HL-60 (cell line): Measurements from ENCODE around the gene NR0B2.

Experiments used
- CTCF ChIP-seq: IDR thresholded peaks from one replicate; pipeline ENCODE4 v1.5.1; 2011; ENCODE audit warnings: low read length, control low read depth, inconsistent platforms; ENCODE audit not compliant: insufficient read depth
- TF ChIP-seq, protein P1 (sequence below): IDR thresholded peaks from 2 replicates; pipeline ENCODE4 v1.6.1; 2012; ENCODE audit warnings: low read depth; ENCODE audit not compliant: insufficient replicate concordance

DNA sequence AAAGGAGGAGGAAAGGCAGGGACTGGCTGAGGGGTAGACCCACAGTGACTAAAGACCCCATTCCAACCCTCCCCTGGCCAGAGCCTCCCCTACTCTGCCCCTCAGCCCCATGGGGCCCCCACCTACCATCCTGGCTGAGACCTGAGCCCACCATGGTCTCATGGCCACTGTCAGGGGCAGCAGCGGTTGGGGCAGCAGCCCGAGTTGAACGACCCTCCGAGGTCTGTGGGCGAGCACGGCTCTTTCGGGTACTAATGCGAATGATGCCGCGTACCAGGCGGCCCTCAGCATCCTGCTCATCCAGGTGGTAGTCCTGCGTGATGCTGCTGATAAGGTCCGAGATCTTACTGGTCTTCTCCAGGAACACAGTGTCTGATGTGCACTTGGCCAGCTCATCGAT lies 37.4 kb upstream of the NR0B2 start:
- no peak for TF ChIP-seq CTCF
- TF ChIP-seq, protein P1, sequence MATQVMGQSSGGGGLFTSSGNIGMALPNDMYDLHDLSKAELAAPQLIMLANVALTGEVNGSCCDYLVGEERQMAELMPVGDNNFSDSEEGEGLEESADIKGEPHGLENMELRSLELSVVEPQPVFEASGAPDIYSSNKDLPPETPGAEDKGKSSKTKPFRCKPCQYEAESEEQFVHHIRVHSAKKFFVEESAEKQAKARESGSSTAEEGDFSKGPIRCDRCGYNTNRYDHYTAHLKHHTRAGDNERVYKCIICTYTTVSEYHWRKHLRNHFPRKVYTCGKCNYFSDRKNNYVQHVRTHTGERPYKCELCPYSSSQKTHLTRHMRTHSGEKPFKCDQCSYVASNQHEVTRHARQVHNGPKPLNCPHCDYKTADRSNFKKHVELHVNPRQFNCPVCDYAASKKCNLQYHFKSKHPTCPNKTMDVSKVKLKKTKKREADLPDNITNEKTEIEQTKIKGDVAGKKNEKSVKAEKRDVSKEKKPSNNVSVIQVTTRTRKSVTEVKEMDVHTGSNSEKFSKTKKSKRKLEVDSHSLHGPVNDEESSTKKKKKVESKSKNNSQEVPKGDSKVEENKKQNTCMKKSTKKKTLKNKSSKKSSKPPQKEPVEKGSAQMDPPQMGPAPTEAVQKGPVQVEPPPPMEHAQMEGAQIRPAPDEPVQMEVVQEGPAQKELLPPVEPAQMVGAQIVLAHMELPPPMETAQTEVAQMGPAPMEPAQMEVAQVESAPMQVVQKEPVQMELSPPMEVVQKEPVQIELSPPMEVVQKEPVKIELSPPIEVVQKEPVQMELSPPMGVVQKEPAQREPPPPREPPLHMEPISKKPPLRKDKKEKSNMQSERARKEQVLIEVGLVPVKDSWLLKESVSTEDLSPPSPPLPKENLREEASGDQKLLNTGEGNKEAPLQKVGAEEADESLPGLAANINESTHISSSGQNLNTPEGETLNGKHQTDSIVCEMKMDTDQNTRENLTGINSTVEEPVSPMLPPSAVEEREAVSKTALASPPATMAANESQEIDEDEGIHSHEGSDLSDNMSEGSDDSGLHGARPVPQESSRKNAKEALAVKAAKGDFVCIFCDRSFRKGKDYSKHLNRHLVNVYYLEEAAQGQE, result no peak
